Activated T-helper 1 cell treated with anti-CD3 and anti-CD28 coated beads, Interleukin-12 subunit alpha, Interleukin-12 subunit beta, Interleukin-2, Interleukin-4 antibody, amounts not matched to agents 30 ng/mL and 10 ng/mL and 1 ng/mL, durations not matched to agents 14 hours and 24 hours and 36 hours (primary cell): Measurements from ENCODE around the gene SCT. TPM values are rescaled to one million over a fixed set of nuclear protein-coding genes. Genes with fewer than 3 reads are reported as not detected.

Experiments
- DNase-seq: peaks from one replicate; pipeline ENCODE4 v3.0.0; 2021; ENCODE audit warnings: low spot score
- H3K27ac Mint-ChIP-seq: one replicate; pipeline ENCODE4 v1.8.0; 2021; ENCODE audit warnings: mild to moderate bottlenecking, mixed read lengths
- H3K27me3 Mint-ChIP-seq: one replicate; pipeline ENCODE4 v1.8.0; 2022; ENCODE audit warnings: mild to moderate bottlenecking, moderate library complexity, mixed read lengths; ENCODE audit not compliant: insufficient read depth
- H3K36me3 Mint-ChIP-seq: one replicate; pipeline ENCODE4 v1.8.0; 2021; ENCODE audit warnings: low read depth, mixed read lengths
- H3K4me1 Mint-ChIP-seq: one replicate; pipeline ENCODE4 v1.8.0; 2021; ENCODE audit warnings: low read depth, mixed read lengths
- H3K4me3 Mint-ChIP-seq: one replicate; pipeline ENCODE4 v1.8.0; 2021; ENCODE audit warnings: mild to moderate bottlenecking, moderate library complexity, mixed read lengths
- H3K9me3 Mint-ChIP-seq: one replicate; pipeline ENCODE4 v1.8.0; 2021; ENCODE audit warnings: mixed read lengths
- intact Hi-C: fragments of 100-400 bp; cut with micrococcal nuclease; formaldehyde crosslinking; loops from one replicate; pipeline ENCODE4 v1.15.1; 2024
- total RNA-seq: library from RNA; stranded (reverse); gene quantifications from 2 replicates; pipeline ENCODE4 v1.2.3, GENCODE V29; 2022

The SCT gene
- total RNA-seq, 1 donor from 2014 or later = not detected

- Mint-ChIP-seq H3K27me3 (no peaks in the 10 kb centered on the region), H3K9me3 (no peaks in the 10 kb centered on the region), H3K27ac (no peak overlapping the region), H3K36me3 (peaks cover 29% of the 10 kb centered on the region), H3K4me1 (peaks cover 7% of the 10 kb centered on the region), H3K4me3 (no peak overlapping the region)
- DNase-seq = no peak
- intact Hi-C loops = no loop called here
Observed at GRCh38 chr11:608791-609251, 18.2 kb downstream of the SCT start.

DNA sequence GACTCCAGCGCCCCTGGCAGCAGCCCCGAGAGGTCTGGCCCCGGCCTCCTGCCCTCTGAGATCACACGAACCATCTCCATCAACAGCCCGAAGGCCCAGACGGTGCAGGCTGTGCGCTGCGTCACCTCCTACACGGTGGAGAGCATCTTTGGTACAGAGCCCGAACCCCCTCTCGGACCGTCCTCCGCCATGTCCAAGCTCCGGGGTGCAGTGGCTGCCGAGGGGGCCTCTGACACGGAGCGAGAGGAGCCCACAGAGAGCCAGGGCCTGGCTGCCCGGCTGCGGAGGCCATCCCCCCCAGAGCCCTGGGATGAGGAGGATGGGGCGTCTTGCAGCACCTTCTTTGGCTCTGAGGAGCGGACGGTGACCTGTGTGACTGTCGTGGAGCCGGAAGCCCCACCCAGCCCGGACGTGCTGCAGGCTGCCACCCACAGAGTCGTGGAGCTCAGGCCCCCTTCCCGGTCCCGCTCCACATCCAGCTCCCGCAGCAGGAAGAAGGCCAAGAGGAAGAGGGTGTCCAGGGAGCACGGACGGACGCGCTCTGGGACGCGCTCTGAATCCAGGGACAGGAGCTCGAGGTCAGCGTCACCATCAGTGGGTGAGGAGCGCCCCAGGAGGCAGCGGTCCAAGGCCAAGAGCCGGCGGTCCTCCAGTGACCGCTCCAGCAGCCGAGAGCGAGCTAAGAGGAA is 18.9 kb downstream of the SCT start:
- DNase-seq = no peak
- H3K36me3 Mint-ChIP-seq = peaks cover 29% of the 10 kb centered on the region

GRCh38 chr11:607020-607780 is 19.8 kb downstream of the SCT start:
- peaks cover 29% of the 10 kb centered on the region for H3K36me3 Mint-ChIP-seq

More for the DNA sequence above, 18.9 kb downstream of the SCT start:
- Mint-ChIP-seq H3K27me3 (no peaks in the 10 kb centered on the region), H3K27ac (no peak overlapping the region), H3K9me3 (no peaks in the 10 kb centered on the region), H3K4me1 (peaks cover 7% of the 10 kb centered on the region), H3K4me3 (no peak overlapping the region)
- intact Hi-C loops = no loop called here

GRCh38 chr11:606245-606644 is 20.7 kb downstream of the SCT start:
- Mint-ChIP-seq H3K27me3 (no peaks in the 10 kb centered on the region), H3K27ac (no peak overlapping the region), H3K4me1 (no peaks in the 10 kb centered on the region), H3K4me3 (no peak overlapping the region), H3K9me3 (no peaks in the 10 kb centered on the region), H3K36me3 (peaks cover 27% of the 10 kb centered on the region)
- intact Hi-C loops = no loop called here
- DNase-seq = no peak

More at GRCh38 chr11:607020-607780, 19.8 kb downstream of the SCT start:
- intact Hi-C loops = no loop called here
- Mint-ChIP-seq H3K9me3 (no peaks in the 10 kb centered on the region), H3K4me3 (no peak overlapping the region), H3K4me1 (peaks cover 4% of the 10 kb centered on the region), H3K27me3 (no peaks in the 10 kb centered on the region), H3K27ac (no peak overlapping the region)
- DNase-seq = no peak

- intact Hi-C loops = no loop called here
- H3K9me3 Mint-ChIP-seq = no peaks in the 10 kb centered on the region
- H3K27me3 Mint-ChIP-seq = no peaks in the 10 kb centered on the region
- DNase-seq = no peak
- H3K36me3 Mint-ChIP-seq = peaks cover 23% of the 10 kb centered on the region
- no peak overlapping the region for H3K27ac Mint-ChIP-seq
- no peaks in the 10 kb centered on the region for H3K4me1 Mint-ChIP-seq
- no peak overlapping the region for H3K4me3 Mint-ChIP-seq
Observed at GRCh38 chr11:605286-606129, 21.5 kb downstream of the SCT start.

- H3K4me1 Mint-ChIP-seq = no peaks in the 10 kb centered on the region
- peaks cover 23% of the 10 kb centered on the region for H3K36me3 Mint-ChIP-seq
- H3K9me3 Mint-ChIP-seq = no peaks in the 10 kb centered on the region
Observed at GRCh38 chr11:603154-603553, 23.8 kb downstream of the SCT start.

DNA sequence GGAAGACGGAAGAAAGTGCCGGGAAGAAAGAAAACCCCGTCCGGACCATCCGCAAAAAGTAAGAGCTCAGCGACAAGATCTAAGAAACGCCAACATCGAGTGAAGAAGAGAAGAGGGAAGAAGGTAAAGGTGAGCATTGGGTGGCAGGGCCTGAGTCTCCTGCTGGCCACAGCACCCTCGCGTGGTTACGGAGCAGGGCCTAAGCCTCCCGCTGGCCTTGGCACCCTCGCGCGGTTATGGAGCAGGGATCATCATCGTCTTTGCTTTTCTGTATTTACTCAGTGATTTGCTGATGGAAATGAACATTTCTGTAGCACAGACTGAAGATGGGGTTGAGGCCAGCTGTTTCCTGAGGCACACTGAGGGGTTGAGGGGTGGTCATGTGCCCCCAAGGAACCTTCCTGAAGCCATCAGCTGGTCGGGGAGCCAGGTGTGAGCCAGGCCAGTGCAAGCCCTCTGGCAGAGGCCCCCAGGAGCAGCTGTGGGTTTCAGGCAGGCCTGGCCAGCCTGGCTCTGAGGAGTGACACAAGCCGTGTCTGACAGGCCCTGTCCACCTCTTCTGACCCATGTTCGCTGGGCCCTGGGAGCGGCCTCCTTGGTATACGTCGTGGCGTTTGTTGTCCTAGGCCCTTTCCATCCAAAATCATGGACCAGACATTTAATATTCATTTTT is 25.3 kb downstream of the SCT start:
- peaks cover 22% of the 10 kb centered on the region for H3K36me3 Mint-ChIP-seq
- H3K4me1 Mint-ChIP-seq = no peaks in the 10 kb centered on the region
- no peak for DNase-seq
- no peak overlapping the region for H3K27ac Mint-ChIP-seq
- H3K9me3 Mint-ChIP-seq = no peaks in the 10 kb centered on the region
- no peaks in the 10 kb centered on the region for H3K27me3 Mint-ChIP-seq
- H3K4me3 Mint-ChIP-seq = no peak overlapping the region
- intact Hi-C loops = no loop called here

More at GRCh38 chr11:603154-603553, 23.8 kb downstream of the SCT start:
- intact Hi-C loops = no loop called here
- DNase-seq = no peak
- Mint-ChIP-seq H3K4me3 (no peak overlapping the region), H3K27me3 (no peaks in the 10 kb centered on the region), H3K27ac (no peak overlapping the region)

GRCh38 chr11:598005-598680 is 28.8 kb downstream of the SCT start:
- Mint-ChIP-seq H3K4me3 (no peak overlapping the region), H3K27ac (no peak overlapping the region), H3K36me3 (peaks cover 22% of the 10 kb centered on the region), H3K4me1 (peaks cover 7% of the 10 kb centered on the region), H3K27me3 (no peaks in the 10 kb centered on the region), H3K9me3 (no peaks in the 10 kb centered on the region)
- intact Hi-C loops = no loop called here
- DNase-seq = no peak

DNA sequence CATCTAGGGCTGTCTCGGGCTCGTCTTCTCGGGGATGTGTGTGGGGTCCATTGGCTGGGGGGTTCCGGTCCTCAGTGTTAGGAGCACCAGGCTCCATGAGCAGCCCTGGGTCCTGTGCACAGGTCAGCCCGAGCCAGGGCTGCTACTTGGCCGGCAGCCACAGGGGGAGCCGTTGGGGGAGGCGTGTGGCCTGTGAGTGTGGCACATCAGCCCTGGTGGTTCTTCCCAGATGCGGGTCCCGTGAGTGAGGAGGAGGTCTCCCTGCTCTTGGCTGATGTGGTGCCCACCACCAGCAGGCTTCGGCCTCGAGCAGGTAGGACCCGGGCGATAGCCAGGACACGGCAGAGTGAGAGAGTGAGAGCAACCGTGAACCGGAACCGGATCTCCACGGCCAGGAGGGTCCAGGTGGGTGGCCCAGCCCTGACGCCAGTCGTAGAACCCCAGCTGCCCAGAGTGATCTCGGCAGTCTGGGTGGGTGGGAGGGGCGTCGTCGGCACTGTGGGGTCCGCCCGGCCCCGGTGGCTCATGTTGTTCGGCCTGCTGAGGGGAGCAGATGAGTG is 29.7 kb downstream of the SCT start:
- H3K4me3 Mint-ChIP-seq = no peak overlapping the region
- no peak overlapping the region for H3K27ac Mint-ChIP-seq
- peaks cover 30% of the 10 kb centered on the region for H3K36me3 Mint-ChIP-seq
- no peak for DNase-seq
- peaks cover 7% of the 10 kb centered on the region for H3K4me1 Mint-ChIP-seq
- H3K27me3 Mint-ChIP-seq = no peaks in the 10 kb centered on the region
- no peaks in the 10 kb centered on the region for H3K9me3 Mint-ChIP-seq
- intact Hi-C loops = no loop called here

- Mint-ChIP-seq H3K27me3 (no peaks in the 10 kb centered on the region), H3K36me3 (peaks cover 29% of the 10 kb centered on the region)
Observed at GRCh38 chr11:596374-596773, 30.6 kb downstream of the SCT start.

DNA sequence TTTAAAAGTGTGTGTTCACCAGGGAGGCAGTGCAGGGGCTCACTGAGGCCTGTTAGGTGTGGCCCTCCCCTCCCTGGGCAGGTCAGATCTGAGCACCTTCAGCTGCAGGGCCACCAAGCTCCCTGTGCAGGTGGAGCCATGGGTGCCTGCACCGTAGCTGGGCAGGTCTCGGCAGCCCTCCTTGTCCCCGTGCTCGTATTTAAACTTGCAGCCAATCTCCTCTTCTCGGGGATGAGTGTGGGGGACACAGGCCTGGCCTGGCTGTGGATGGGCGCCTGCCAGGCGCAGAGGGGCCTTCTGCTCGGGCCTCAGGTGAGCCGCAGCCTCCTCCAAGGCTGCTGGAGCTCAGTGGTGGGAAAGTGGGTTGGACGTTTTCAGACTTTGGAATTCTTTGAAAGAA is 31.6 kb downstream of the SCT start:
- H3K4me1 Mint-ChIP-seq = peaks cover 7% of the 10 kb centered on the region
- DNase-seq = no peak
- no peak overlapping the region for H3K27ac Mint-ChIP-seq
- no peaks in the 10 kb centered on the region for H3K9me3 Mint-ChIP-seq
- H3K27me3 Mint-ChIP-seq = no peaks in the 10 kb centered on the region
- peaks cover 32% of the 10 kb centered on the region for H3K36me3 Mint-ChIP-seq
- intact Hi-C loops = no loop called here
- H3K4me3 Mint-ChIP-seq = no peak overlapping the region

More at GRCh38 chr11:596374-596773, 30.6 kb downstream of the SCT start:
- Mint-ChIP-seq H3K27ac (no peak overlapping the region), H3K4me1 (peaks cover 7% of the 10 kb centered on the region), H3K4me3 (no peak overlapping the region), H3K9me3 (no peaks in the 10 kb centered on the region)
- DNase-seq = no peak
- intact Hi-C loops = no loop called here

DNA sequence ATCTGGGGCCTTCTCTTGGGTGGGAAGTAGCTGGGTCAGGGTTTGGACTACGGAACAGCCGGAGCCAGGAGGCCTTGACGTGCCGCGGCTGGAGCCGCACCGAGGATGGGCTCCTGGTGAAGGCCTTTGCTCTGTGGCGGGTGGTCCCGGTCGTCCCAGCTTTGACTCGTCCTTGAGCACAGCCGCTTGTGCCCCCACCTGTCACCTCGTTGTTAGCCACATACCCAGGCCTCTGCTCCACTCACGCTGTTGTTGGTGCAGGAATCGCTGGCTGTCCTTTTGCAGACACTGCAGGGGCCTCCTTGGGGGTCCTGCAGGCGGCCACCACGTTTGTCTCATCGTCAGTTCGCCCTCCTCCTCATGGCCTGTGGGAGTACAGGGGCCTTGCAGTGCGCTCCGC is 33.6 kb downstream of the SCT start:
- Mint-ChIP-seq H3K27me3 (no peaks in the 10 kb centered on the region), H3K4me1 (peaks cover 11% of the 10 kb centered on the region), H3K4me3 (no peak overlapping the region), H3K9me3 (no peaks in the 10 kb centered on the region), H3K27ac (no peak overlapping the region), H3K36me3 (peaks cover 34% of the 10 kb centered on the region)
- DNase-seq = no peak
- intact Hi-C loops = no loop called here
